Lung microvascular endothelial cell (primary cell): ENCODE results near the gene BEAN1. TPM values are rescaled to one million over a fixed set of nuclear protein-coding genes. Genes with fewer than 3 reads are reported as not detected.

Experiments
- DNase-seq, 2 donors: peaks; one replicate each; pipeline versions ENCODE4 v3.0.0 to v3.0.0-alpha.2; 2010; ENCODE audit warnings: low read depth in 2 of 2
- total RNA-seq: library from RNA; depleted of rRNA; stranded (reverse); fragments of >200 nt; gene quantifications from 2 replicates; pipeline ENCODE4 v1.2.1, GENCODE V29; 2014

BEAN1 gene
- total RNA-seq, 1 donor from 2014 or later, result not detected

DNA sequence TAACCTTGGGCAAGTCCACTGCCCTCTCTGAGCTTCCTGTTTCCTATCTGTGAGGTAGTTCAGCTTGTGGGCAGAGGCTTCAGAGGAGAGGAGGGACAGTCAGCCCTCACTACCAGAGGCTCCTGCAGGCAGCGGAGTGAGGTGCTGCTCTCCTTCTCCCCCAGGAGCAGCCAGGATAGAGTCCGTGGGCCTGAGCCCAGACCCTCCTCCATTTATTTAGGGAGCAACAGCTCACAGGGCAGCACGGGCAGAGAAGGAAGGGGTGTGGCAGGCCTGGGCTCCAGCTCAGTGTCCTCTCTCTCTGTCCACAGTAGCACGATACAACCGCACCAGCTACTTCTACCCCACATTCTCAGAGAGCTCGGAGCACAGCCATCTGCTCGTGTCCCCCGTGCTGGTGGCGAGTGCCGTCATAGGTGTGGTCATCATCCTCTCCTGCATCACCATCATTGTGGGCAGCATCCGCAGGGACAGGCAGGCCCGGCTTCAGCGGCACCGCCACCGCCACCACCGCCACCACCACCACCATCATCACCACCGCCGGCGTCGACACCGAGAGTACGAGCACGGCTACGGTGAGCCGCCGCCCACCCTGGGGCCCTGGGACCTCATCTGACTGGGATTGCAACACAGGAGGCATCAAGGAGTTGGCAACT, 42.3 kb downstream of the BEAN1 start:
- DNase-seq, result no peak

GRCh38 chr16:66469947-66470546, 43.0 kb downstream of the BEAN1 start:
- DNase-seq, result no peak

- no peak for DNase-seq
Observed at GRCh38 chr16:66470556-66470955, 43.5 kb downstream of the BEAN1 start.

GRCh38 chr16:66471264-66471663, 44.2 kb downstream of the BEAN1 start:
- DNase-seq, result no peak

DNA sequence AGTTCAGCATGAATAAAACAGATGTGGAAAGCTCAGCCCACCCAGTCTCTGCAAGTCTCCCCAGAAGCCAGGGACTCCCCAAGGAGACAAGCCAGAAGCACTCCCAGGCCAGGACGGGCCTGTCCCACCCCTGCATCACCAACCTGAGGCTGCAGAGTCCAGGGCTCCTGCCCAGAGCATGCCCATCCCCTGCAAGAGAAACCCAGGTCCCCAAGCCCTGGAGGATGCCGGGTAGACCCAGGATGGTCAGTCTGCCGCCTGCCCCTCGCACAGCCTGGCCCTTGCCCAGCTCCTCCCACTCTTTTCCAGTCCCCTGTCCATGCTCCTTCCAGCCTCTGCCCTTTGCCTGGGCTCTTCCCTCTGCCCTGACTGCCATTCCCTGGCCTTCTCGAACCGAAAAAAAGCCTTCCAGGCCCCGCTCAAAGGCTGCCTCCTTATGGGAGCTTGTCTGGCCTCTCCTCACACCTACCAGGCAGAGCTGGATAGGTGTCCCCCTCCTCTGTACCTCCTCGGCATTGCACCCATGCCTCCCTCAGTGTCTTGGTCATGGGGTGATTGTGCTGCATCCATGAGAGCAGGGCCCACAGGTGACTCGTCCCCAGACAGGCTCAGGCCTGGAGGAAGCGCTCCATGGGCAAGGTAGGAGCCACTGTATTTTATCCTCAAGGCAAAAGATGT, 44.8 kb downstream of the BEAN1 start:
- no peak for DNase-seq

GRCh38 chr16:66473051-66473571, 46.0 kb downstream of the BEAN1 start:
- DNase-seq, result no peak

DNA sequence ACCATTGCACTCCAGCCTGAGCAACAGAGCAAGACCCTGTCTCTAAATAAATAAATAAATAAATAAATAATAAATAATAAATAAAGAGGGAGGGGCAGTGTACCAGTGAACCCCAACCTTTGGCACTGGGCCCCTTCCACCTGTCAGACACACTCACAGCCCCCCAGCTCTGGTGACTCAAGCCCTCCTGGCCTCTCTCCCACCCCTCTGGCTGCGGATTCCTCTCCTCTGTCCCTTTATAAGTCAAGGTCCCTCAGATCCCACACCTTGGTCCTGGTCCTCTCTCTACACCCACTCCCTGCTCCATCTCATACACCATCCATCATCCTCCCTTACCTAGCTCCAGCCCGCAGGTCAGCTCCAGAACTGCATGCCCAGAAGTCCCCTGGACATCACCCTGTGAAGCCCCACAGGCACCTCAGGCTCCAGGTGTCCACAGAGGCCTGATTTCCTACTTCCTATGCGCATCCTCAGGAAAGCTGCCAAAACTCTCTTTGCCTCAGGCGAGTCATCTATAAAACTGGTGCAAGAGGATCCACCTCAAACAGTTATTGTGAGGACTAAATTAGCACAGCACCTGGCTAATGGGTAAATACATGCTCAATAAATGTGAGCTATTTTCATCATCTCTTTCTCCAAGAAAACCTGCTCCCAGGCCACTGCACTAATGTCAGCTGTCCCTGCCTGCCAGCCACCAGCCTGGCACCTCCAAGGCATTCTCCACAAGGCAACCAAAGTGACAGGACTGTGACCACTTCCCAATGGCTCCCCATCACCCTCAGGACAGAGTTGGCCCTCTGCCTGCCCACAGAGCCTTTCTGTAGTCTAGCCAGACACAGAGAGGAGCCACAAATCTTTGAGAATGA, 46.8 kb downstream of the BEAN1 start:
- DNase-seq, result no peak

GRCh38 chr16:66474750-66475199, 47.7 kb downstream of the BEAN1 start:
- peak; percentile 28 to 61 for DNase-seq

DNA sequence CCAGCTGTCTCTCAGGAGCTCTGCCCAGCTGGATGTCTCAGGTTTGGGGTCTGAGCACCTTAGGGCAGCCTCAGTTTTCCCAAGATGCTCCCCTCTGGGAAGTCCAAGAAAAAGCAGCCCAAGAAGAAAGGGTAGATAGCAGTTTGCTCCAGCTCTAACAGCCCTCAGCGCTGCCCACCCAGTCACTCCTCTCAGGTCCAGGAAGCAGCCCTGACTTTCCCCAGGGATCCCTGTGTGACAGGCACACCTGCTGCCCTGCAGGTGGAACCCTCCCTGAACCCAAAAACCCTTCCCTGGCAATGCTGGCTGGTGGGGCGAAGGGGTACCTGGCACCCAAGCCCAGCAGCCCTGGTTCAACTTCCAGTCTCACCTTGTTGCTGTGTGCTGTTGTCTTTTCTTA, 48.1 kb downstream of the BEAN1 start:
- no peak for DNase-seq

- DNase-seq, result no peak
Observed at GRCh38 chr16:66476328-66477027, 49.4 kb downstream of the BEAN1 start.

- no peak for DNase-seq
Observed at GRCh38 chr16:66477028-66477515, 50.0 kb downstream of the BEAN1 start.

- DNase-seq, result peak; percentile 61 to 67
Observed at GRCh38 chr16:66478733-66479511, 51.8 kb downstream of the BEAN1 start.

DNA sequence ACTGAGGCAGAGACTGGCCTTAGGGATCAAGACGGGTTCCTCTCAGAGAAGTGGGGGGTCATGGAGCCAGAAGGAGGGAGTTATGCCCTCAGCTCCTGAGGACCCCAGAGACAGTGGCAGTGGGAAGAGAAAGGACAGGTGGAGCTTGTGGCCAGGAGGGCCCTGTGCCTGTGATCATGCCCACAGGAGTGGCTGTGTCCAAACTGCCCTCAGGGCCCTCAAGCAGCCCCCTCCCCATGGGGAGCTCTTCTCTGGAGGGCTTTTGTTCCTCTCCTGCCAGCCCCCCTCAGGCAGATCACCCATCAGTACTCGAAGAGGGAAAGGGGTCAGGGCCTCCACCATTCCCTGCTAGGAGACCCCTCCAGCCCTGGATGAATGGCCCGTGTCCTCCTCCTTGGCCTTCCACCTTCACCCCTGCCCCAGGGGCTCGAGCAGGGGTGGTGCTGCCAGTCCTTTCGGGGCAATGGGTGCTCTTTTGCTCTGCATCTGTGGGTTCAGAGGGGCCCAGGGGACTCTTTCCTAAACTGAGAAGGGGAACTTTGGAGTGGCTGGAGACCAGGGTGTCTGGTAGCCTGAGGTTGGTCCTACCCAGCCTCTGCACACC, 52.7 kb downstream of the BEAN1 start:
- no peak for DNase-seq

GRCh38 chr16:66480265-66481080, 53.4 kb downstream of the BEAN1 start:
- DNase-seq, result no peak

GRCh38 chr16:66481081-66481942, 54.2 kb downstream of the BEAN1 start:
- no peak for DNase-seq

- DNase-seq, result no peak
Observed at GRCh38 chr16:66481943-66482390, 54.9 kb downstream of the BEAN1 start.

DNA sequence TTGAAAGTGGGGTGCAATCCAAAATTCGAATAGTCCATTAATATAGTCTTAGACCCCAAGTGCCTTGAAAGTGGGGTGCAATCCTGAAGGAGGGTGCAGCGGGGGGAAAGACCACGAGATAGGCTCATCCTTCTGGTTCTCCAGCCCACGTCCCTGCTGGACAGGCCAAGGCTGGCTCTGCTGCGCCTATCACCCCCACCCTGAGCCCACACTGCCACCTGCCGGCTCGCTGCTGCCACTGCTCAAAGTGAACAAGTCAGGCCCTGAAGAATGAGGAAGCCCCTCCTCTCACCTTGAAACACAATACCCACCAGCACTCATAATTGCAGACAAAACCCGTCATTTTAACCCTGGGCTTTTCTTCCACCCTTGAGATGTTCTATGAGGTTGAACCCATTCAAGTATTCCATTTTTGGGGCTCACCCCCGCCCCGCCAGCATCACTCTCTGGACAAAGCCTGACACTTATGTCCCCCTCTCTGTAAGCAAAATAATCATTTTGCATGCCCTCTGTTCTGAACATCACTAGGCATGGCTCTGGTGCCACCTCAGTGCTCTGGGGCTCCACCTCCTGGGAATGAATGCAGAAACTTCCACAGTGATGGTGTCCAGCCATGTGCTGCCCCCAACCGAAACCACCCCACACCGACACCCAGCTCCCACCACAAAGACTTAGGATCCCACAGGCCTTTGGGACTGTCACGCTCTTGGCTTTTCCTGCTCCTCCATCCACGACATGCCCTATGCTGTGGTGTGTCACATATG, 56.8 kb downstream of the BEAN1 start:
- DNase-seq, result peak; percentile 78 to 85
